ENCODE data around the gene DPAGT1.
A peak's percentile ranks its signal among the peaks of the same experiment; 100 is the strongest.
"Not testable (repeated sequence)": the region's sequence is repeated elsewhere in the genome, so short reads cannot be mapped to it uniquely, and the experiment has no call there.

Gene DPAGT1

DNA sequence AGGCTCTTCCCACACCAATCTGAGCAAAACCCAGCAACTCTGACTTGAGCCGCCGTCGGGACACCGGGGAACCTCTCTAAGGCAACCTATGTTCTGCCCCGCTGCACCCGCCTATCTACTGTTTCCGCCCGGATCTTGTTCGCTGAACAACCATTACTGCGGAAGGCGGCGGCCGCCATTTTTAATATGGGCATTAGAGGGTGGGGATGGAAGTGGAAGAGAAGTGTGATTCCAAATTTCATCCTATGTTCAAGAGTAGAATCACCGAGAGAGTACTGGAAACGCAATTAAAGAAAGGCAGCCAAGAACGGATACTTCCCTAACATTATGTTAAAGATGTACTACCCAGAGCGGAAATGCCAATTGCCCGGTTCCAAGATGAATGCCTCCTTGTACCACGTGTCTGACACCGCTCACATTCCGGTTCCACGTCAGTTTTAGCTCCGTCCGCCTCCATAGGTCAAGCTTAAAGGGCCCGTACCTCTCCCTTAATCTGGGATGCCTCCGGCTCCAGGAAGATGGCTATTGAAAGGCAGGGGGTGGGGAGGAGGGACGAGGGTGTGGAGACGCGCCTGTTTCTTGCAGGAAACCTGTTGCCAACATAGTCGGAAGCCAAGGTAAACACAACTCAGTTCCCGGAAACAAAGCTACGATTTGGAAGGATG lies at the start of gene DPAGT1:
TSS of gene DPAGT1 (minus strand) at position 95 of the 665 bp plus-strand sequence. CDS start 198 bp downstream, outside the sequence.
- DNase-seq, result peak; percentile 81

DNA sequence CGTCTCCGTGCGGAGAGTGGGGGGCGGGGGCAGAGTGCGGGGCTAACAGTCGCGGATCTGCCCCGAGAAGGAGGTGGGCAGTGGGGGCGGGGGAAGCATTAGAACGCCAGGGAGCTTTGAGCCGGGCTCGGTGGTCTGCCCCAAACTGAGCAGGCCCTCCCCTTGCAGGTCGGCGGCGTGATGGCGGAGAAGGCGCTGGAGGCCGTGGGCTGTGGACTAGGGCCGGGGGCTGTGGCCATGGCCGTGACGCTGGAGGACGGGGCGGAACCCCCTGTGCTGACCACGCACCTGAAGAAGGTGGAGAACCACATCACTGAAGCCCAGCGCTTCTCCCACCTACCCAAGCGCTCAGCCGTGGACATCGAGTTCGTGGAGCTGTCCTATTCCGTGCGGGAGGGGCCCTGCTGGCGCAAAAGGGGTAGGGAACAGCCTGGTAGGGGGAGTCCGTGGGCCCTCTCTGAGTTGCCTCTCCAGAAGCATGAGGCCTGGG lies 48.2 kb upstream of the DPAGT1 start:
- no peak for DNase-seq

DNA sequence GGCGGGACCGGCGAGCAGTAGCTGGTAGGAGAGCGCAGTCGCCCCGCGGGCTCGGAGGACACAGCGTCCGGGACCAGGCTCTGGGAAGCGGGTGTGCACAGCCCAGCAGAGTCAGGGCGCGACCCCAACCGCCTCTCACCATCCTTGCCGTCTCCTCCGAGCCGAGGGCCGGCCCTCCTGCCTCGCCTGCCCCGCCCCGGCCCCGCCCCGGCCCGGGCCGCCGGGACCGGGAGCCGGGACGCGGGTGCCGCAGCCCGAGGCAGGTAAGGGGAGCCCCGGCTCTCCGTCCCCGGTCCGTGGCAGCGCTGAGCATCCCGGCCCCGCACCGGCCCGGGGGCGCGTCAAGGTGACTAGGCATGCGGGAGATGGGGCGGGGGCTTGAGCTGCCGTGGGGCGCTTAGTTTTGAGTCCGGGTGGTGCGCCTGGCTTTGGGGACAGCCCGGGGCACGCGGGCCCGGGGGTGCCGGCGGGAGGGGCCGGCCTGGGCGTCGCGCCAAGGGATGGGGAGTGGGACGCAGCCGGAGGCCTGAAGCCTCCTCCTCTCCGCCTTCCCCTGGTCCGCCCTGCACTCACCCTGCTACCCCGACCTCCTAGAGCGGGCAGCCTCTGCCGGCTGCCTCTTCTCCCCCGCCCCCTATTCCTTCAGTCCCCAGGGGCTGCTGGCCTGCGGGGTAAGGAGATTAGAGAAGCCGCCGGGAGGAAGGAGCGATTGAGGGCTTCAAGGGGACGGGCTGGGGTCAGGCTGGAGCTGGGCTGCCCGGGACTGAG lies 47.5 kb upstream of the DPAGT1 start, which contains the start of gene ABCG4:
TSS of gene ABCG4 (plus strand) at position 35 of the 768 bp plus-strand sequence. CDS start 914 bp downstream, outside the sequence.
- no peak for DNase-seq

DNA sequence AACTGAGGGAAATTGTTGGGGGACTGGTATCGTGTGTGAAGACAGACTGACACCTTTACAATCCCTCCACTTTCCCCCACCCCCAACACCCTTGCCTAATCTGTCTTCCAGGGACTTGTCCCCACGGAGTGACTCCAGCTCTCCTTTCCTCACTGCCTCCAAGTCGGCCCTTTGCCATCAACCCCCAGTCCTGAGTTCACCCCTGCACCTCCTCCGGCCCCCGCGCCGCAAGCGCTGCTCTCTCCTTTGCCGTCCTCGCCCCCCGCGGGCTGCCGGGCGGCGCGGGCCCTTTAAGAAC lies 47.0 kb upstream of the DPAGT1 start:
- DNase-seq, result no peak

DNA sequence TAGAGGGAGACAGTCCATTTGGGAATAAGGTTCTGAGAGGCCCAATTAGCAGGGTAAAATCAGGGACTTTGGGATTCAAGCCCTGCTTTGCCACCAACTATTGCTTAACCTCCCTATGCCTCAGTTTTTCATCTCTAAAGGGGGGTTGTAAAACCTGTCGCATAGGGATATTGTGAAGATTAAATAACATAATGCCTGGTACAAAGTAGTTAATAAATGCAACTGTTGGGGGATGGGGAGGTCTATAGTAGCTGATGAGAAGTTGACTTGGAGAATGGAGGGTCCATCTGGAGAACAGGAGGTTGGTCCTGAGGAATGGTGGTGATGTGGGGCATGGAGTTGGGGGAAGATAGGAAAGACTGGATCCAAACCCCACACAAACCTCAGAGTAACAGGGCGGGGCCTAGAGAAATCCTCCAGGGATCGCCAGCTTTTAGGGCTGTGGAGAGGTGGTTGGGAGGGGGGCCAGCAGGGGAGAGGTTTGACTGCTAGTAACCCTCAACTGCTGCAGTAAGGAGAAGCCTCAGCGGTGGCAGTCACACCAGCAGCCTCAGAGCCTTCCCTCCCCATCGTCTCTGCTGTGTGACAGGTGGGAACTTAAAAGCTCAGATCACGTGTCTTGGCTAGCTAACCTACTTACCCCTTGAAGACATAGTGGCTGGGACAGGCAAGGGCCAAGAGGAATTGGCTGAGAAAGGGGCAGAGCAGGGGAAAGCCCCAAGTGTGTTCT lies 46.1 kb upstream of the DPAGT1 start:
- DNase-seq, result no peak

DNA sequence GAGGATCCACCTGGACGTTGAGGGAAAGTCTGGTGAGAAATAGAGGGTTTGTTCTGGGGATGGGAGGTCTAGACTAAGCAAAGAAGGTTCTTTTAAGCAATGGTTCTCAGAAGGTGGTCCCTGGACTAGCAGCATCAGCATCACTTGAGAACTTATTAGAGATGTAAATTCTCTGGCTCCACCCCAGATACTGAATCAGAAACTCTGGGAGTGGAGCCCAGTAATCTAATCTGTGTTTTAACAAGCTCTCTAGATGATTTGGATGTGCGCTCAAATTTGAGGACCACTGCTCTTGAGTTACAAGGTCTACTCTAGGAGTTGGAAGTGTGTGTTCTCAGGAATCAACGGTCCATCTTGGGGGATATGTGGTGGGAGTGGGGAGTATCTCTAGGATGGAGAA lies 43.9 kb upstream of the DPAGT1 start:
- no peak for DNase-seq

DNA sequence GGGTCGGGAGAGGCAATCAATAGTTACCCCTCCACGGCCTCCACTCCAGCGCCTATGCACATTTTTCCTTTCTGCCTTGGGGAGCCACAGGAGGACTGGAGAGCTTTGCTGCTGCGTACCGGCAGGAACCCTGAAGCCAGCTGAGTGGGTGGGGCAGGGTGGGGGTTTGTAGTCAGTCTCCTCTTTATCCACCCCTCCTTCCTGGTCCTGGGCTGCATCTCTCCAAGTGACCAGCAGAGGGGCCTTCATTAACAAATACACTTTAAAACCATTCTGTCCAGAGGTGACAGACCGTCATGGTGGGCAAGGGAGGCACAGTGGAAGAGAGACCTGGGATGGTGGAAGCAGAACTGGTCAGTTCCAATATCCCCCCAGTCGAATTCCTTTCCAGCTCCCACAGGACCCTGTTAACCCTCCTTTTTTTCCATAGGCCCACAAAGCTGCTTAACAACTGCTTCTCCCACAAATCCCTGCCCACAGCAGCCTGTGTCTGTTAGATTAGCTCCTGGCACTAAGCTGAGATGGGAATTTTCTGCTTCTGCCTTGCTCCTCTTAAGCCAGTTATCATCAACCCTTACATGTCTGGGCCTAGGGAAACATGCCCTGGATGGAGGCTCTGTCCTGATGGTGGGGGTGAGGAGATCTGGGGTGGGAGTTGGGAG lies 43.3 kb upstream of the DPAGT1 start:
- DNase-seq, result no peak

DNA sequence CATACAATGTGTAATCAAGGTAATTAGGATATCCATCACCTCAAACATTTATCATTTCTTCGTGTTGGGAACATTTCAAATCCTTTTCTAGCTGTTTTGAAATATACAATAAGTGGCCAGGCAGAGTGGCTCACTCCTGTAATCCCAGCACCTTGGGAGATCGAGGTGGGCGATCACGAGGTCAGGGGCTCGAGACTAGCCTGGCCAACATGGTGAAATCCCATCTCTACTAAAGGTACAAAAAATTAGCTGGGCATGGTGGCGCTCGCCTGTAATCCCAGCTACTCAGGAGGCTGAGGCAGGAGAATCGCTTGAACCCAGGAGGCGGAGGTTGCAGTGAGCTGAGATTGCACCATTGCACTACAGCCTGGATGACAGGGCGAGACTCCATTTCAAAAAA lies 37.6 kb upstream of the DPAGT1 start:
- DNase-seq, result not testable (repeated sequence)

DNA sequence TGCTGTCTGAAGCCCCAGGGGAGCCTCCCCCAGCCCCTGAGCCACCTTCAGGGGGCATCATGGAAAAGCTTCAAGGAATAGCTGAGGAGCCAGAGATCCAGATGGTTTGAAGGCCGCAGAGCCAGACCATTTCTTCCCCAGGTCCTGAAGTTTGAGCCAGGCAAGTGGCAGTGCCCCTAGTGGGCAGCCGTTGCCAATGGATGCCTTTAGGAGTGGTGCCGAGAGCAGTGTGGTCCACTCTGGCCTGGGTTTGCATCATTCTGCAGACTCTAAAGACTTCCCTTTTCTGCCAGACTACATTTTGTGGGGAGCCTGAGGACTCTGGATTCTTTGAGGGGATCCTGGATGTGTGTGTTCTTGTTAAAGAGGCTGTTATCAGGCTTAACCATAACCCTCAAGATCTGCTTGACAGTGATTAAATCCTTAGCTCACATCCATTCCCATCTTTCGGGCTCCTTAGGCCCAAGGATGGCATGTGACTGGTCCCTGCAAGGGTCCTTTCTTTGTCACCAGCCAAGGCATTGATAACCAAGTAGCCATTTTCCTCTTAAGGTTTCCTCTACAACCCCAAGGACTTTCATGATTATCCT lies 32.8 kb upstream of the DPAGT1 start:
- DNase-seq, result no peak

DNA sequence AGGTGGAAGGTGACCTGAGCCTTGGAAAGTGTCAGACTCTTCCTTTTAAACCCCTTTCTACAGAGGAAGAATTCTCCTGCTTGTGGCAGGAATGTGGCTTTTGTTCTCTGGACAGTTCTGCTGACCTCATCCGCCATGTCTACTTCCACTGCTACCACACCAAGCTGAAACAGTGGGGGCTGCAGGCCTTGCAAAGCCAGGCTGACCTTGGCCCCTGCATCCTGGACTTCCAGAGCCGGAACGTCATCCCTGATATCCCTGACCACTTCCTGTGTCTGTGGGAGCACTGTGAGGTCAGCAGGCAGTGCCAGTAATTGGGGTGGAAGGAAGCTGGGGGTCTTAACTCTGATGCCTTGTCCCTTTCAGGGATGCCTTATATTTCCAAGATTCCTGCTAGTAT lies 29.0 kb upstream of the DPAGT1 start:
- no peak for DNase-seq

DNA sequence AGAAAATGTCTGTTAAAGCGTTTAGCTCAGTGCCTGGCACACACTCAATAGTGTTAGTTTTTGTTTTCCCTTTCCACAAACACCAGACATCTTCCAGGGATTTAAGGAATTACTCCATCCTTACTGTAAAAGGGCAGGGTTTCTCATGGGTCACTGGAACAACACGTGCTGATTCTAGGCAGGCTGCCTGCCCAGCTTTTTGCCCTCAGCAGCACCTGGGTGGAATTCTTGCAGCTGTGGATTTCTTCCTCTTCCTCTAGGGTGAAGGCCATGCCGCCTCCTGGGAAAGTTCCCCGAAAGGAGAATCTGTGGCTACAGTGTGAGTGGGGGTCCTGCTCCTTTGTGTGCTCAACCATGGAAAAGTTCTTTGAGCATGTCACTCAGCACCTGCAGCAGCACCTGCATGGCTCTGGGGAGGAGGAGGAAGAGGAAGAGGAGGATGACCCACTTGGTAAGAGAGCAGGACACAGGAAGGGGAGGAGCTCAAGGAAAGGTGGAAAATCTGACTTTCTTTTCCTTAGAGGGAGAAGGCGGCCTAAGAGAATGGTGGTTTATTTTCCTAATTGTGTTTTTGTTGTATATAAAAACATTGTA lies 25.1 kb upstream of the DPAGT1 start:
- no peak for DNase-seq

DNA sequence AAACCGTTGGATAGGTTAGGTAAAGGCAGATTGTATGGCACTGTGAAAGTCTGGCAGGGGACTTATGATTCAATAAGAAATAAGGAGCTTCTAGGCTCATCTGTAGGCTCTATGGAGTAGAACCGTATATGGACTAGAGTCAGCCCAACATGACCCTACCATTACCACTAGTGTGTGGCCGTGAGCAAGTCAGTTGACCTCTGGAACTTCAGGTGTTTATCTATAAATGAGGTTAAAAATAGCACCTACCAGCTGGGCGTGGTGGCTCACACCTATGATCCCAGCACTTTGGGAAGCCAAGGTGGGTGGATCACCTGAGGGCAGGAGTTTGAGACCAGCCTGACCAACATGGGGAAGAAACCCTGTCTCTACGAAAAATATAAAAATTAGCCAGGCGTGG lies 24.2 kb upstream of the DPAGT1 start:
- no peak for DNase-seq

DNA sequence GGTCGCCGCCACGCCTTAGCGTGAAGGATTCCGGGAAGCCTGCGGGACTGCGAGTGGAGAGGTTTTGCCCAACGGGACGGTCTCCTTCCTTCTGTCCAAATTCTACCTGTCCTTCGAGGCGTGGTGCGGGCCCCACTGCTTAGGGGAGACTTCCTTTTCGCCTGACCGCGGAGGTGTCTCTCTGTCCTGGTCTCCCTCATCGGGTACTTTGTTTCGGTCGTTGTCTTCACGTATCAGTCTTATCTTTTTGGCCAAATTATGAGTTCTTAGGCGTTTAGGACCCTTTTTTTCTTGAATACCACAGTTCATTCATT lies 20.1 kb upstream of the DPAGT1 start:
- DNase-seq, result no peak

DNA sequence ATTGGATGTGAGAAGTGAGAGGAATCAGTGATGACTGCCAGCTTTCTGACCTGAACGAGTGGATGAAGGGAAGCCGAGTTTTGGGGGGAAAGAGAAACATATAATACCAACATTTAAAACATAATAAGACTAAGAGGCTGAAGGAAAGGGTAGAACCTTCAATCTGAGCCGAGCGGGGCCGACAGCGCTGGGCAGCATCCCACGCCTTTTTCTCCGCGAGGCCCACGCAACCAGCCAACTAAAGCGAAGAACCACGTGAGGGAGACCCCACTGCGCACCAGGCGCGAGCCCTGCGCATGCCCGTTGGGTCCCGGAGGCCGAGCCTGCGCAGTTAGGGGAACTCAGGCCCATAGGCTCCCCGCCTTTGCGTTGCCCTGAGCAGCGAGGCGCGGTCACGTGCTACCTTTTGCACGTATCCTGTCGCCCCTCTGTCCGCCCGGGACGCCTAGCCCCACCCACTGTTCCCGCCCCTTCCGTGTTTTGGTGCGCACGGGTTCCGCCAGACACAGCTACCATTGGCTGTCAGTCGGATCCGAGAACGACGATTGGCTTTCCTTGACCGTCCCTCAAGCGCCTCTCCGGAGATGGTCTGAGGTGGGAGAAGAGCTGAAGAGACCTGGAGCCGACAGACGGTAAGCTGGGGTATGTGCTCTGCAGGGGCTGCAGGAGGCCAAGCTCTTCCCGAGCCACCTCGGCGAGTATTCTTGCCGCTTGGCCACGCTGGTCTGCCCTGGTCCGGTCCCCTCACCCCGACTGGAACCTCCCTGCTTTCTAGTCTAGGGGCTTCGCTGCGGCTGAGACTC lies 19.6 kb upstream of the DPAGT1 start, which contains the start of gene HINFP:
TSS of gene HINFP (plus strand) at position 573 of the 803 bp plus-strand sequence. CDS start 5,365 bp downstream, outside the sequence.
- peak; percentile 100 for DNase-seq

DNA sequence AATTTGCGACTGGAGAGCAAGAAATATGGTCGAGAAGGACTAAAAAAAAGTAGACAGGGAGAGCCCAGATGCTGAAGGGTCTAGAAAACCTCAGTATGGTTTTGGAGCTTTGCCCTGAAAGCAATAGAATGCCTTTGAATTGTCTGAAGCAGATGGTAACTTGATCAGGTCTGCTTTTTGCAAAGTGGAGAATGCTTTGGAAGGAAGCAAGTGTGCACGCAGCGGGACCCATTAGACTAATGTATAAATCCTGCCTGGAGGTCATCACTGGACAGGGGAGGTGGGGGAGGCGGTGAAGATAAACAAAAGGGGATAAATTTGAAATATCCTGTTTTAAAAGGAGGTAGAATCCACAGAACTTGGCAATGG lies 19.0 kb upstream of the DPAGT1 start:
- DNase-seq, result no peak

DNA sequence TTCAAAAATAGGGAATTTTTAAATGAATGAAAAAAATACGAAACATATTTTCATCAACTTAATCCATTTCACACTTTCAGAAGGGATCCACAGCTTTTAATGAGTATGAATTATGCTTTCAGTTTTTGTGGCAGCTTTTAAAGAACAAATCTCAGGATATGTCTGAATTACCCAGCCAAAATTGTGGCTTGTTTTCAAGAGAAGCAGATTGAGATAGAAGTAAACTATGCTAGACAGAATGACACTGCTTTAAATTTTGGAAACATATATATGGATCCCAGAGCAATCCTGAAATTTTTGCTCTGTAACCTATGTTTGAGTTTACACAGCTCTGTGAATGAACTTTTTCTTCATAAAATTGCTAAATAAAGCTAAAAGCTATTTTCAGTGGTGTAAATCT lies 17.3 kb upstream of the DPAGT1 start:
- DNase-seq, result no peak

DNA sequence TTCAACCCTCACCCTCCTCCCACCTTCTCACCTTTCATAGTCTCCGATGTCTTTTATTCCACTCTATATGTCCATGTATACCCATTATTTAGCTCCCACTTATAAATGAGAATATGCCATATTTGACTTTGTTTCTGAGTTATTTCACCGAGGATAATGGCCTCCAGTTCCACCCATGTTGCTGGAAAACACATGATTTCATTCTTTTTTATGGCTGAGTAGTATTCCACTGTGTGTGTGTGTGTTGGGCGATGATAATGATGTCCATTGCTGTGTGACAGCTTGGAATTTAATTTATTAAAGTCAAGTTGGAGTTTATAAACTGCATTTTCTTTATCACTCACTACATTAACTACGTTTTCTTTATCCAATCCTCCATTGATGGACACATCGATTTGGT lies 16.6 kb upstream of the DPAGT1 start:
- DNase-seq, result no peak

DNA sequence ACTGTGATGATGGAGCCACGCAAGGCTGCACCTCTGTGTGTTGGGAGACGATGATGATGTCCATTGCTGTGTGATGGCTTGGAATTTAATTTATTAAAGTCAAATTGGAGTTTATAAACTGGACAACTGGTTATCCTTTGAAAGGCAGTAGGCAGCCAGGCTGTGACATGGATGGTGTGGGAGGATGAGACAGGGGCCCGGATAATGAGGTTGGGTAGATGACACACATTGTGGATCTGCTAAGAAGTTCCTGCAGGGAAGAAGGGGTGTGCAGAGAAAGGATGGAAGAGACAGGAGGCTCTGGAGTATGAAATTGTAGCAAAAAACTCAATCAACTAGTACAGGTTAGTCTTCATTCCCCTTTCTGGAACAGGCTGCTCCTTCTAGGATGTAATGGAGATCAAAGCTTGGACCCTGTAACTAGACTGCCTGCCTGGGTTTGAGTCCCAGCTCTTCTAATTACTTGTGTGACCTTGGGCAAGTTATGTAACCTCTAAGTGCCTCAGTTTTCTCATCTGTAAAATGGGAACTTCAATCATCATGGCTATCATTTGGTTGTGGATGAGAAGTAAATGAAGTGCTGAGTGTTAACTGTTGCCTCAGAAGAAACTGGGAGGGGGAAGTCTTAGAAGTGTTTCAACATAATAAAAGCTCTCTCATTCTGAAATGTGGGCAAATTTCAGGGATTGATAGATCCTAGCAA lies 15.5 kb upstream of the DPAGT1 start:
- no peak for DNase-seq

DNA sequence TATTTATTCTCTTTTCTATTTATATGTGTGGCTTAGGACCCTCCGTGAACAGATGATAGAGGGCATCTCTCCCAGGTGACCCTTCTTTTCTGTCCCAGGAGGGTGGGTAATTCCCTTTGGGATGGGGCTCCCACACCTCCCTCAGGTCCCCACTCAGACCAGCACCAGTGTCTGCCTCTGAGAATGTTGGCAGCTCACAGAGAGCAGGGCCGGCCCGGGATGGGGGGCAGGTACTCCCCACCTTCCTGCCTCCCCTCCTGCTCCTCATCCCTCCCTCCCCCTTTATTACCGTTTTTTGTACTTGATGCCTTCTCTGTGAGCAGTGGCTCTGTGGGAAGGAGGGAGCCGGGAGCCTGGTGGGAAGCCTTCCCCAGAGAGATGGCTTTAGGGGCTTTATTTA lies 14.9 kb upstream of the DPAGT1 start:
- no peak for DNase-seq

DNA sequence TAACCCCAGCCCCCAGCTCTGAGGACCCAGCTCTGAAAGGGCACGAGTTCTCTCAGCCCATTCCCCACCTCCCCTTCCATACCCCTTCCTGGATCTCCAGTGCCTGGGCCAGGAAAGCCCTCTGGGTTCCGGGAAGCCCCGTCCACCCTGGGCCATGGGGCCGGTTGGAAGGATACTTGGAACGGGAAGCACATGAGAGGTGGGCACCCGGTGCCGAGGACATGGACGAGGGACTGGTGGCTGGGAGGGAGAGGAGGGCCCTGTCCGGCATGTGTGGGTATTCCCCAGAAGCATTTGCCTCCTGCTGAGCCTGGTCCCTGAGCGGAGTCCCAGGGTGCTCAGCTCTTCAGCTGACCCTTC lies 14.6 kb upstream of the DPAGT1 start:
- DNase-seq, result no peak
